SU-DHL-6 (cell line): ENCODE results near the gene KIF21B.
"Not testable (repeated sequence)": the region's sequence is repeated elsewhere in the genome, so short reads cannot be mapped to it uniquely, and the experiment has no call there.

Experiments
- H2AFZ ChIP-seq: fragments of 200-600 bp; sonication (generic); 2 replicates; pipeline ENCODE4 v1.6.1; 2014; ENCODE audit warnings: low read depth, mild to moderate bottlenecking, moderate library complexity, mixed read lengths, antibody characterized with exemption, low read length; ENCODE audit not compliant: severe bottlenecking
- H3F3A ChIP-seq: fragments of 200-600 bp; shearing (Covaris generic); 2 replicates; pipeline ENCODE4 v1.6.0; 2016; ENCODE audit warnings: antibody characterized with exemption, mild to moderate bottlenecking; ENCODE audit not compliant: insufficient read depth
- H3K27ac ChIP-seq: fragments of 200-600 bp; sonication (generic); 2 replicates; pipeline ENCODE4 v1.5.1; 2016; ENCODE audit warnings: low read depth, mild to moderate bottlenecking, low read length, moderate library complexity, mixed read lengths
- H3K27me3 ChIP-seq: fragments of 200-600 bp; sonication (generic), shearing (Covaris generic); 2 replicates; pipeline ENCODE4 v1.6.0; 2014; ENCODE audit warnings: mild to moderate bottlenecking, low read length
- H3K36me3 ChIP-seq: fragments of 200-600 bp; sonication (generic); 2 replicates; pipeline ENCODE4 v1.6.1; 2014; ENCODE audit warnings: mild to moderate bottlenecking, low read length, mixed read lengths
- H3K4me2 ChIP-seq: fragments of 300-600, 200-600 bp; shearing (Covaris generic), sonication (generic); 2 replicates; pipeline ENCODE4 v1.6.0; 2014; ENCODE audit warnings: low read length, low read depth, mild to moderate bottlenecking; ENCODE audit not compliant: poor library complexity, severe bottlenecking
- H3K4me3 ChIP-seq: fragments of 200-600 bp; sonication (generic); 2 replicates; pipeline ENCODE4 v1.5.1; 2014; ENCODE audit warnings: antibody characterized with exemption, low read length, mild to moderate bottlenecking, mixed read lengths; ENCODE audit not compliant: insufficient read depth, poor library complexity, severe bottlenecking
- H3K79me2 ChIP-seq: fragments of 200-600 bp; sonication (generic); 2 replicates; pipeline ENCODE4 v1.6.1; 2014; ENCODE audit warnings: mild to moderate bottlenecking, low read length, moderate library complexity; ENCODE audit not compliant: insufficient read depth
- H3K9ac ChIP-seq: fragments of 200-600 bp; sonication (generic); 2 replicates; pipeline ENCODE4 v1.7.0; 2014; ENCODE audit warnings: mild to moderate bottlenecking, low read length
- H3K9me2 ChIP-seq: fragments of 200-600 bp; sonication (generic); replicated peaks from 2 replicates; pipeline ENCODE4 v1.6.1; 2014; ENCODE audit warnings: low read length; ENCODE audit not compliant: insufficient read depth
- H3K9me3 ChIP-seq: fragments of 200-600 bp; sonication (generic); 2 replicates; pipeline ENCODE4 v1.6.1; 2014; ENCODE audit warnings: low read length, mixed read lengths; ENCODE audit not compliant: insufficient read depth
- H4K20me1 ChIP-seq: fragments of 200-600 bp; sonication (generic); 2 replicates; pipeline ENCODE4 v1.6.1; 2014; ENCODE audit warnings: low read depth, mild to moderate bottlenecking, antibody characterized with exemption, low read length, moderate library complexity, mixed read lengths
- CTCF ChIP-seq: fragments of 200-600 bp; sonication (generic); IDR thresholded peaks from one replicate; pipeline ENCODE4 v1.5.1; 2017; ENCODE audit warnings: antibody characterized with exemption, mild to moderate bottlenecking, low read length, moderate library complexity; ENCODE audit not compliant: insufficient read depth, poor library complexity, severe bottlenecking
- EZH2phosphoT487 ChIP-seq: fragments of 200-600 bp; sonication (generic), shearing (Covaris generic); conservative IDR thresholded peaks from 2 replicates; pipeline ENCODE4 v1.6.1; 2018; ENCODE audit warnings: mild to moderate bottlenecking, antibody characterized with exemption, low read length, moderate library complexity, mixed read lengths

KIF21B gene

GRCh38 chr1:200934676-200935245, 88.8 kb downstream of the KIF21B start:
- Histone ChIP-seq H3K9me3 (no peaks in the 10 kb centered on the region), H3K27me3 (no peaks in the 10 kb centered on the region), H3K9me2 (no peaks in the 10 kb centered on the region), H3K9ac (no peak overlapping the region), H3K79me2 (no peaks in the 10 kb centered on the region), H3K4me3 (no peak overlapping the region), H2AFZ (no peak overlapping the region), H3K4me2 (no peak overlapping the region), H3K27ac (no peak overlapping the region), H3K36me3 (no peaks in the 10 kb centered on the region), H4K20me1 (no peaks in the 10 kb centered on the region), H3F3A (no peaks in the 10 kb centered on the region)
- TF ChIP-seq EZH2phosphoT487 (no peak), CTCF (no peak)

GRCh38 chr1:200931776-200932175, 91.7 kb downstream of the KIF21B start:
- Histone ChIP-seq H3K79me2 (no peaks in the 10 kb centered on the region), H3F3A (no peaks in the 10 kb centered on the region), H3K27ac (no peak overlapping the region), H3K9me3 (no peaks in the 10 kb centered on the region), H3K9me2 (no peaks in the 10 kb centered on the region), H3K9ac (no peak overlapping the region), H3K27me3 (no peaks in the 10 kb centered on the region), H3K4me2 (no peak overlapping the region), H3K36me3 (no peaks in the 10 kb centered on the region), H2AFZ (no peak overlapping the region), H4K20me1 (no peaks in the 10 kb centered on the region), H3K4me3 (no peak overlapping the region)
- TF ChIP-seq EZH2phosphoT487 (no peak), CTCF (no peak)

GRCh38 chr1:200930285-200930684, 93.2 kb downstream of the KIF21B start:
- not testable (repeated sequence) for H3K27ac ChIP-seq, H3K4me2 ChIP-seq, H3K9me3 ChIP-seq

GRCh38 chr1:200929530-200930278, 93.8 kb downstream of the KIF21B start:
- no peaks in the 10 kb centered on the region for H3K36me3 ChIP-seq
- H3K9me2 ChIP-seq: no peaks in the 10 kb centered on the region
- no peak overlapping the region for H2AFZ ChIP-seq
- TF ChIP-seq EZH2phosphoT487 (no peak), CTCF (no peak)
- H3K27ac ChIP-seq: no peak overlapping the region
- H3K9ac ChIP-seq: no peak overlapping the region
- no peak overlapping the region for H3K4me3 ChIP-seq
- H3K4me2 ChIP-seq: no peak overlapping the region
- H4K20me1 ChIP-seq: no peaks in the 10 kb centered on the region
- H3K27me3 ChIP-seq: no peaks in the 10 kb centered on the region
- no peaks in the 10 kb centered on the region for H3K79me2 ChIP-seq
- H3F3A ChIP-seq: no peaks in the 10 kb centered on the region
- H3K9me3 ChIP-seq: no peaks in the 10 kb centered on the region

More at GRCh38 chr1:200930285-200930684, 93.2 kb downstream of the KIF21B start:
- H3K36me3 ChIP-seq, H3F3A ChIP-seq, H4K20me1 ChIP-seq, H3K9ac ChIP-seq, H3K4me3 ChIP-seq, H3K79me2 ChIP-seq, H3K9me2 ChIP-seq, H3K27me3 ChIP-seq, H2AFZ ChIP-seq: not testable (repeated sequence)
